PFSK-1 (cell line): ENCODE measurements around the gene PLA2R1.

Source experiments
- FOXP2 ChIP-seq: optimal IDR thresholded peaks from 2 replicates; pipeline ENCODE3; 2011; ENCODE audit warnings: borderline replicate concordance, control low read depth, inconsistent platforms; ENCODE audit not compliant: insufficient read depth; ENCODE audit errors: extremely low read length, extremely low read depth
- POLR2AphosphoS5 ChIP-seq: IDR thresholded peaks from 2 replicates; pipeline ENCODE4 v1.6.1; 2012; ENCODE audit warnings: low read depth, mild to moderate bottlenecking, control low read depth, low read length, moderate library complexity
- REST ChIP-seq, 2 experiments: IDR thresholded peaks; 2 replicates each; pipeline versions ENCODE4 v1.6.1 to v1.8.0; 2011 to 2012; ENCODE audit warnings: low read depth in 2 of 2, low read length in 2 of 2, control low read depth in 1 of 2, inconsistent platforms in 1 of 2, mild to moderate bottlenecking in 1 of 2, moderate library complexity in 1 of 2; ENCODE audit not compliant: insufficient read depth in 1 of 2
- SIN3A ChIP-seq: IDR thresholded peaks from 2 replicates; pipeline ENCODE4 v1.6.1; 2012; ENCODE audit warnings: mild to moderate bottlenecking, low read length, moderate library complexity, borderline replicate concordance; ENCODE audit not compliant: insufficient read depth
- TAF1 ChIP-seq: IDR thresholded peaks from 2 replicates; pipeline ENCODE4 v1.6.1; 2012; ENCODE audit warnings: low read length, control low read depth, borderline replicate concordance; ENCODE audit not compliant: insufficient read depth

Gene PLA2R1

DNA sequence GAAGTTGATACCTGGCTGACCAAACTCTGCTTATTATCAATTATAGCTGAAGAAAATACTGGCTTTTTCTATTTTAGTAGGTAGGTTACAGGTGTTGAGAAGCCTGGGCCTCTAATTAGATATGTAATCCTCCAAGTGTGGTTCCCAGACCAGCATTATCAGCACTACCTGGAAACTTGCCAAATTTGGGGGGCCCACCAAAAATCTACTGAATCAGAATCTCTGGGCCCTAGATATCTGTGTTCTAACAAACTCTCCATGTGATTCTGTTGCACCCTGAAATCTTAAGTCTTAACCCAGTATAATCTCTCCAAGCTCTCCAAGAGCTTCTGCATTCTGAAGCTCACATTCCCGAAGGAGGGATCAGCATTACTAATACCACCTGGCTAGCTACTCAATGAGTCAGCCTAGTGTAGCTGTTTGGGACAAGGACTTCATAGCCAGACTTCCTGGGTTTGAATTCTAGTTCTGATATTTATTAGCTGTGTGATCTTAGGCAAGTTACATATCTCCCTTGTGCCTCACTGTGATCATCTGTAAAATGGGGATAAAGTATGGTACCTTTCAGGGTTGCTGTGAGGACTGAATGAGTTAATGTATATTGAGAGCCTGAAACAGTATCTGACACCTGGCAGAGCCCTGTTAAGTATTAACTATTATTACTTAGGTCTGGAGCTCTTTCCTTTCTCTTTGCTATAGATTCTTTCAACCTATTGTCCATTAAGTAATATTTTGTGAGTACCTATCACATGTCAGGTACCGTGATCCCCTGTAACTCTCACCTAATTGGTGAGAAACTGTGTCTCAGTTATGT is 170.3 kb downstream of the PLA2R1 start:
- no peak for TF ChIP-seq POLR2AphosphoS5
- no peak for TF ChIP-seq TAF1
- TF ChIP-seq REST (IDR thresholded peaks at IDR 0.05; ENCODE audit: insufficient read depth in 1 of 2, low read depth in 2 of 2, low read length in 2 of 2): no peak
- TF ChIP-seq FOXP2: no peak
- TF ChIP-seq SIN3A: no peak

GRCh38 chr2:159891267-159891588 is 171.2 kb downstream of the PLA2R1 start:
- TF ChIP-seq FOXP2 (no peak), POLR2AphosphoS5 (no peak), TAF1 (no peak), REST (IDR thresholded peaks at IDR 0.05; ENCODE audit: insufficient read depth in 1 of 2, low read depth in 2 of 2, low read length in 2 of 2) (no peak), SIN3A (no peak)

DNA sequence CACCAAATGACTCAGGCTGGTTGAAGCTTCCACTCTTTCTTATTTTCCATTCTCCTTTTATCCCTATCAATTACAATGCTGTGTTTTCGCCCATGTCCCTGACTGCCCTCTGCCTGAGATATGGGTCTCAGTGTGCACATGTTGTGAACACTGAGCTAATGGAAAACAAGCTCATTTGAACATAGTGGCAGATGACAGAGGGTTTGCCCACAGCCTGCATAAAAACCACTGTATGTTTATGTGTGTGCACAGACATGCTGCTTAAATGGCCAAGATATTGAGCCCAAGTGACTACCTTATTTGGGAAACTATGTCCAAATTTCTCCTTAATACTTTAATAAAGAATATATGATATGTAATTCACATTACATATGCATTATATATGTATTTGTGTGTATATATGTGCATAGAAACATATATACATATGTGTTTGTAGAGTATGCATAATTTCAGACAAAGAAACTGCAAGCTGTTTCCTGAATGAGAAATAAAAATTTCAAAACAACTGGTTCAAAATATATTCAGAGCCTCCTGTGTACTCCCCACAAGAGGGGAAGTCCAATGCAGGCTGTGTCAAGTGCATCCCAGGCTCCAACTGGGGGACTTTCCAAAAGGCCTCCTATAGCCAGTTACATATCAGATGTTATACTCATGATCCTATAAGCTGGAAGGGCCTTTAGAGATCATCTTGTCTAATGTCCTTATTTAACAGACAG is 171.7 kb downstream of the PLA2R1 start:
- no peak for TF ChIP-seq SIN3A
- TF ChIP-seq TAF1: no peak
- TF ChIP-seq REST (IDR thresholded peaks at IDR 0.05; ENCODE audit: insufficient read depth in 1 of 2, low read depth in 2 of 2, low read length in 2 of 2): no peak
- no peak for TF ChIP-seq POLR2AphosphoS5
- TF ChIP-seq FOXP2: no peak

DNA sequence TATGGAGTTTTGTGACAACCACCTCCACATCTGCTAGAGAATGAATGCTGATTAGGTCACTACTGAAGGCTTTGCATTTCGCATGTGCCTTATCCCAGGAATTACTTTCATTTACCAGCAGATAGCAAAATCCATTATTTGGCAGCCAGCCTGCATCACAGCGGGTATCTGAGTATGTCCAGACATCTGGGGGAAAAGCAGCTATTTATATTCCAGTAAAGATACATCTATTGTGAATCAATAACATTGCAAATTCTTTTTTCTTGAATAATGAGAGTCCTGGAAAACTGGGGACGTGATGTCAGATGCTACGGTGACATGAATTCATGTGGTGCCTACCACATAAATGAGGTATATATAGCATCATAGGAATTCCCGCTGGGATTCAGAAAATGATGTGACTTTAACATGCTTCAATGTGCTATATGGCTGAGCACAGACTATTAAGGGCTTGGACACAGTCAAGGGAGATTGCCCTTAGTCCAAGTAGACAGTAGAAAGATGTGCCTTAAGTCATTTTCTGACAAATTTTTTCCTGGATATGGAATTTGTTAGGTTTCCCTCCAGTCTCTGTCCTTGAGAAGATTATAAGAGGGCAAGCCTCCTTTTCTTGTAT is 180.2 kb downstream of the PLA2R1 start:
- TF ChIP-seq TAF1: no peak
- no peak for TF ChIP-seq SIN3A
